ENCODE data around the gene ICE2.

GRCh38 chr15:60442763-60443162, 36.2 kb downstream of the ICE2 start:
- TF ChIP-seq YY1 (IDR thresholded peaks at IDR 0.05; ENCODE audit: extremely low read depth, insufficient replicate concordance, low read depth, low read length) = no peak
- TF ChIP-seq, protein P1, sequence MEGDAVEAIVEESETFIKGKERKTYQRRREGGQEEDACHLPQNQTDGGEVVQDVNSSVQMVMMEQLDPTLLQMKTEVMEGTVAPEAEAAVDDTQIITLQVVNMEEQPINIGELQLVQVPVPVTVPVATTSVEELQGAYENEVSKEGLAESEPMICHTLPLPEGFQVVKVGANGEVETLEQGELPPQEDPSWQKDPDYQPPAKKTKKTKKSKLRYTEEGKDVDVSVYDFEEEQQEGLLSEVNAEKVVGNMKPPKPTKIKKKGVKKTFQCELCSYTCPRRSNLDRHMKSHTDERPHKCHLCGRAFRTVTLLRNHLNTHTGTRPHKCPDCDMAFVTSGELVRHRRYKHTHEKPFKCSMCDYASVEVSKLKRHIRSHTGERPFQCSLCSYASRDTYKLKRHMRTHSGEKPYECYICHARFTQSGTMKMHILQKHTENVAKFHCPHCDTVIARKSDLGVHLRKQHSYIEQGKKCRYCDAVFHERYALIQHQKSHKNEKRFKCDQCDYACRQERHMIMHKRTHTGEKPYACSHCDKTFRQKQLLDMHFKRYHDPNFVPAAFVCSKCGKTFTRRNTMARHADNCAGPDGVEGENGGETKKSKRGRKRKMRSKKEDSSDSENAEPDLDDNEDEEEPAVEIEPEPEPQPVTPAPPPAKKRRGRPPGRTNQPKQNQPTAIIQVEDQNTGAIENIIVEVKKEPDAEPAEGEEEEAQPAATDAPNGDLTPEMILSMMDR (IDR thresholded peaks at IDR 0.05 in 2 of 3, conservative IDR thresholded peaks at IDR 0.05 in 1 of 3; ENCODE audit: borderline replicate concordance in 1 of 3, insufficient read depth in 1 of 3, low read depth in 2 of 3, low read length in 2 of 3) = no peak
- no peak for TF ChIP-seq POLR2A (IDR thresholded peaks at IDR 0.05; ENCODE audit: borderline replicate concordance, extremely low read depth, insufficient read depth, insufficient read length)
- no peak for TF ChIP-seq SRF (IDR thresholded peaks at IDR 0.05; ENCODE audit: low read depth)
- no peak for TF ChIP-seq CEBPB (IDR thresholded peaks at IDR 0.05; ENCODE audit: low read depth)
- no peak for TF ChIP-seq POLR2AphosphoS5 (IDR thresholded peaks at IDR 0.05; ENCODE audit: low read depth, low read length)
- TF ChIP-seq FOSL1 (IDR thresholded peaks at IDR 0.05; ENCODE audit: low read depth) = no peak
- no peak for TF ChIP-seq EZH2 (IDR thresholded peaks at IDR 0.05)
- TF ChIP-seq EZH2phosphoT487 (IDR thresholded peaks at IDR 0.05; ENCODE audit: borderline replicate concordance) = no peak

All from HCT116 (cell line).